Hepatocyte (in vitro differentiated cells): Measurements from ENCODE around the gene LSM14A.

Source experiments
- CTCF ChIP-seq: fragments of 200-600 bp; sonication (generic); IDR thresholded peaks from 2 replicates; pipeline ENCODE4 v1.5.1; 2016; ENCODE audit warnings: antibody characterized with exemption, mild to moderate bottlenecking; ENCODE audit not compliant: poor library complexity
- EZH2 ChIP-seq: fragments of 200-600 bp; sonication (generic); IDR thresholded peaks from 2 replicates; pipeline ENCODE4 v1.6.1; 2016; ENCODE audit warnings: antibody characterized with exemption, mild to moderate bottlenecking, borderline replicate concordance
- EZH2phosphoT487 ChIP-seq: fragments of 200-600 bp; sonication (generic); IDR thresholded peaks from one replicate; pipeline ENCODE4 v1.6.1; 2018; ENCODE audit warnings: antibody characterized with exemption, mild to moderate bottlenecking, low read depth, moderate library complexity; ENCODE audit not compliant: unreplicated experiment, severe bottlenecking

- TF ChIP-seq CTCF = no peak
- no peak for TF ChIP-seq EZH2phosphoT487
- no peak for TF ChIP-seq EZH2
Observed at GRCh38 chr19:34186205-34186604, 13.9 kb downstream of the LSM14A start.
